ENCODE results near the gene JMJD1C.
A peak's percentile ranks its signal among the peaks of the same experiment; 100 is the strongest.

Gene JMJD1C

DNA sequence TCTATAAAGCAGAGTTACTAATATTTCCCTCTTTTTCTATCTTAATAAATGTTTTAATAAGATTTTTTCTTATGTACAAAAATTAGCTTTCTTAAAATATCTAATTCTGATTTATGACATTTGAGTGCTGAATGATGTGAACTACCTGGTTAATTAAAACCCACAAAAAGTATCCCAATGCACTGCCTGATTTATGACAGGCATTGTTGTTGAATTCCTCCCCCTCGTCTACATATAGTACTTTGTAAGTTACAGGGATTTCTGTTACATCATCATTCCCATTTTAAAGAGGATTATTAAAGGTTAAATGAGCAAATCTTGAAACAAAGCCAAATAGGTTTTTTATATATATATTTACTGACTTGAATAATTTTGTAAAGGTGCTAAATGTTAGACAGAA is 241.5 kb downstream of the JMJD1C start:
- no peak overlapping the region for H3K4me2 ChIP-seq (ENCODE audit: low read length)
- H3K79me2 ChIP-seq (ENCODE audit: low read length) = peaks cover 87% of the 10 kb centered on the region
- H3K9ac ChIP-seq (ENCODE audit: low read length) = no peak overlapping the region
- no peak overlapping the region for H3K27ac ChIP-seq (ENCODE audit: low read length)
- H3K9me3 ChIP-seq (ENCODE audit: insufficient read depth, low read length) = no peaks in the 10 kb centered on the region
- TF ChIP-seq, protein P1, sequence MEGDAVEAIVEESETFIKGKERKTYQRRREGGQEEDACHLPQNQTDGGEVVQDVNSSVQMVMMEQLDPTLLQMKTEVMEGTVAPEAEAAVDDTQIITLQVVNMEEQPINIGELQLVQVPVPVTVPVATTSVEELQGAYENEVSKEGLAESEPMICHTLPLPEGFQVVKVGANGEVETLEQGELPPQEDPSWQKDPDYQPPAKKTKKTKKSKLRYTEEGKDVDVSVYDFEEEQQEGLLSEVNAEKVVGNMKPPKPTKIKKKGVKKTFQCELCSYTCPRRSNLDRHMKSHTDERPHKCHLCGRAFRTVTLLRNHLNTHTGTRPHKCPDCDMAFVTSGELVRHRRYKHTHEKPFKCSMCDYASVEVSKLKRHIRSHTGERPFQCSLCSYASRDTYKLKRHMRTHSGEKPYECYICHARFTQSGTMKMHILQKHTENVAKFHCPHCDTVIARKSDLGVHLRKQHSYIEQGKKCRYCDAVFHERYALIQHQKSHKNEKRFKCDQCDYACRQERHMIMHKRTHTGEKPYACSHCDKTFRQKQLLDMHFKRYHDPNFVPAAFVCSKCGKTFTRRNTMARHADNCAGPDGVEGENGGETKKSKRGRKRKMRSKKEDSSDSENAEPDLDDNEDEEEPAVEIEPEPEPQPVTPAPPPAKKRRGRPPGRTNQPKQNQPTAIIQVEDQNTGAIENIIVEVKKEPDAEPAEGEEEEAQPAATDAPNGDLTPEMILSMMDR (IDR thresholded peaks at IDR 0.05; ENCODE audit: low read depth, low read length) = no peak
- no peak for TF ChIP-seq EZH2phosphoT487 (IDR thresholded peaks at IDR 0.05; ENCODE audit: low read depth)
- H2AFZ ChIP-seq (ENCODE audit: low read depth, low read length) = no peak overlapping the region
- H3K27me3 ChIP-seq (ENCODE audit: low read depth, low read length) = no peaks in the 10 kb centered on the region
- H3K4me1 ChIP-seq (ENCODE audit: low read length) = peaks cover 42% of the 10 kb centered on the region
- H3K36me3 ChIP-seq (replicated peaks; ENCODE audit: low read depth, low read length) = no peaks in the 10 kb centered on the region
- peaks cover 81% of the 10 kb centered on the region for H4K20me1 ChIP-seq (ENCODE audit: insufficient read depth, low read length)
- no peak overlapping the region for H3K4me3 ChIP-seq (ENCODE audit: low read length)

DNA sequence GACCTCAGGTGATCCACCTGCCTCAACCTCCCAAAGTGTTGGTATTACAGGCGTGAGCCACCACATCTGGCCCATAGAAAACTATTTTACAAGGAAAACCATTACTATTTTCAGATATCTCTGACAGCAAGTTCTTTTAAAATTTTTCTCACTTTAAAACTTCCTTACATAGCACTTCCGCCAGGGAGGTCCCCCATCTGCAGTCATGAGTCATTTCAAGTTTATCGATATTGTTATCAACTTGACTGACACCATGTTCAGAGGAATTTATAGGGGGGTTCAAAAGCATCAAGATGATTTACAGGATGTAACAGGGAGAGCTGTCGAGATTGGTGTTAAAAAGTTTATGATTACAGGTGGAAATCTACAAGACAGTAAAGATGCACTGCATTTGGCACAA is 243.8 kb downstream of the JMJD1C start:
- peaks cover 76% of the 10 kb centered on the region for H3K79me2 ChIP-seq (ENCODE audit: low read length)
- H3K9me3 ChIP-seq (ENCODE audit: insufficient read depth, low read length) = no peaks in the 10 kb centered on the region
- TF ChIP-seq, protein P1 (IDR thresholded peaks at IDR 0.05; ENCODE audit: low read depth, low read length) = no peak
- TF ChIP-seq EZH2phosphoT487 (IDR thresholded peaks at IDR 0.05; ENCODE audit: low read depth) = no peak
- H3K4me3 ChIP-seq (ENCODE audit: low read length) = no peak overlapping the region
- H3K27me3 ChIP-seq (ENCODE audit: low read depth, low read length) = no peaks in the 10 kb centered on the region
- no peak overlapping the region for H3K27ac ChIP-seq (ENCODE audit: low read length)
- H3K36me3 ChIP-seq (replicated peaks; ENCODE audit: low read depth, low read length) = no peaks in the 10 kb centered on the region
- peaks cover 37% of the 10 kb centered on the region for H3K4me1 ChIP-seq (ENCODE audit: low read length)
- H2AFZ ChIP-seq (ENCODE audit: low read depth, low read length) = no peak overlapping the region
- peak overlapping the region; percentile 48 for H3K4me2 ChIP-seq (ENCODE audit: low read length)
- H4K20me1 ChIP-seq (ENCODE audit: insufficient read depth, low read length) = peaks cover 72% of the 10 kb centered on the region
- no peak overlapping the region for H3K9ac ChIP-seq (ENCODE audit: low read length)

DNA sequence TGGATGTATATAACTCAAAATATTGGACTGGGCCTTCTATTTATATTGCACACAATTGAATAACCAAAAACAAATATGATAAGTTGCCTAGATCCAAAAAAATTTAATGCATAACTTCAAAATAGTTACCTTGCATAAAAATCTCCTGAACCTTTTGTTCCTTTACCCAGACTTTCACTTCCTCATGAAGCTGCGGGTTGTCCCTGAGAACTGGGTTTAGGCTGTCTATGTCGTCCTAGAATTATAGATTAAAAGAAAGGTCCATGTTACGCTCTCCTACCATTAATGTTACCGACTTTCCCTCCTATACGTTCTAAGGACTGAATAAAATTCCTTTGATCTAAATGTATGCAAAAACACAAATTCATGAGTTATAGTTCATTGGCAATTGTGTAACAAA is 246.0 kb downstream of the JMJD1C start:
- Histone ChIP-seq H4K20me1 (ENCODE audit: insufficient read depth, low read length) (peaks cover 60% of the 10 kb centered on the region), H3K4me2 (ENCODE audit: low read length) (no peak overlapping the region), H3K9me3 (ENCODE audit: insufficient read depth, low read length) (no peaks in the 10 kb centered on the region), H3K4me3 (ENCODE audit: low read length) (no peak overlapping the region), H3K36me3 (replicated peaks; ENCODE audit: low read depth, low read length) (peaks cover 8% of the 10 kb centered on the region), H3K4me1 (ENCODE audit: low read length) (peaks cover 37% of the 10 kb centered on the region), H3K9ac (ENCODE audit: low read length) (no peak overlapping the region), H2AFZ (ENCODE audit: low read depth, low read length) (no peak overlapping the region), H3K27ac (ENCODE audit: low read length) (no peak overlapping the region), H3K79me2 (ENCODE audit: low read length) (peaks cover 55% of the 10 kb centered on the region), H3K27me3 (ENCODE audit: low read depth, low read length) (no peaks in the 10 kb centered on the region)
- TF ChIP-seq, protein P1 (IDR thresholded peaks at IDR 0.05; ENCODE audit: low read depth, low read length) = no peak
- TF ChIP-seq EZH2phosphoT487 (IDR thresholded peaks at IDR 0.05; ENCODE audit: low read depth) = no peak

DNA sequence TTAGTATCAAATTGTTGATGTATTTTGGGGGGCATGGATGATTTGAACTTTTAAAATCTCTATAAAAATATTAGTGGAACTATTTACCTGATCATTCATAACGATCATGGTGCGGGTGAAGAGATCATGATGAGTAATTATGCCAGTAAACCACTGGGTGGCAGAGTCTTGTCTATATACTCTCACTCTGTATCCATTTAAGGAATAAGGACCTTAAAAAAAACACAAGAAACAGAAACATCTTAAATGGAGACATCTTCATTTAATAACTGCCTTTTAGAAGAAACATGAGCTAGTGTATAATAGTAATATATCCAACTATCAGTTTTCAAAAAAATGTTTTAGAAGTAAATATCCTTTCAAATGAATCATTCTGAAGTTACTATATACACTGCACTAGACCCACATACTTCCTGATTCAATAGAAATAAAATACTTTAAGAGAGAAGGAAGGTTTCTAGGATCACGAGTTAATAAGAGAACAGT is 248.6 kb downstream of the JMJD1C start:
- TF ChIP-seq, protein P1 (IDR thresholded peaks at IDR 0.05; ENCODE audit: low read depth, low read length) = peak; percentile 56
- TF ChIP-seq EZH2phosphoT487 (IDR thresholded peaks at IDR 0.05; ENCODE audit: low read depth) = no peak
- no peak overlapping the region for H3K9ac ChIP-seq (ENCODE audit: low read length)
- H3K27ac ChIP-seq (ENCODE audit: low read length) = 0 out of 2 replicates have a peak overlapping the region, but pooled peaks have one; percentile 6
- H3K4me3 ChIP-seq (ENCODE audit: low read length) = no peak overlapping the region
- H3K79me2 ChIP-seq (ENCODE audit: low read length) = peaks cover 50% of the 10 kb centered on the region
- H3K4me1 ChIP-seq (ENCODE audit: low read length) = peaks cover 31% of the 10 kb centered on the region
- H3K4me2 ChIP-seq (ENCODE audit: low read length) = peak overlapping the region; percentile 33
- no peaks in the 10 kb centered on the region for H3K27me3 ChIP-seq (ENCODE audit: low read depth, low read length)
- H2AFZ ChIP-seq (ENCODE audit: low read depth, low read length) = no peak overlapping the region
- H3K9me3 ChIP-seq (ENCODE audit: insufficient read depth, low read length) = no peaks in the 10 kb centered on the region
- H4K20me1 ChIP-seq (ENCODE audit: insufficient read depth, low read length) = peaks cover 58% of the 10 kb centered on the region
- peaks cover 27% of the 10 kb centered on the region for H3K36me3 ChIP-seq (replicated peaks; ENCODE audit: low read depth, low read length)
